SH-SY5Y (cell line): ENCODE results near the gene DLG2.

Experiments
- GATA2 ChIP-seq: IDR thresholded peaks from 2 replicates; pipeline ENCODE4 v1.6.1; 2011; ENCODE audit warnings: mild to moderate bottlenecking, low read depth, low read length
- GATA3 ChIP-seq: IDR thresholded peaks from 2 replicates; pipeline ENCODE4 v1.6.1; 2011; ENCODE audit warnings: low read depth, mild to moderate bottlenecking, low read length, moderate library complexity

Gene DLG2

GRCh38 chr11:84865257-84865656, 761.9 kb downstream of the DLG2 start:
- TF ChIP-seq GATA2, result no peak
- TF ChIP-seq GATA3, result no peak

GRCh38 chr11:84857746-84858145, 769.4 kb downstream of the DLG2 start:
- TF ChIP-seq GATA3 (no peak), GATA2 (no peak)

GRCh38 chr11:84855508-84856245, 771.5 kb downstream of the DLG2 start:
- no peak for TF ChIP-seq GATA2
- no peak for TF ChIP-seq GATA3

DNA sequence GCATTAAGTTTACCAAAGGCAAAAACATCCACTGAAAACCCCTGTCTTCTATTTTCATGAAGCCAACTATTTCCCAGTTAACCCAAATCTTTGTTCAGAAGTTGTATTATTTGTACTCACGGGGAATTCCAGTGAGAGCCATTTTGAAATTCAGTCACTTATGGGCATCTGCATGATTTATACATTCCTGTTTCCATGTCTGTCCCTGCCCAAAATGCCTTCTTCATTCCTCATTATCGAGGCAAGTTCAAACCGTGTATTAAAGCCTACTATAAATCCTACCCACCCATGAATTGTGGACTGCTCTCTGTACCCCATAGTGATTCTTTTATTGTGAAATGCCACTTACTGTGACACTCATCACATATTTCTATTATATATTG, 772.7 kb downstream of the DLG2 start:
- TF ChIP-seq GATA2, result no peak
- TF ChIP-seq GATA3, result no peak

- TF ChIP-seq GATA3 (no peak), GATA2 (no peak)
Observed at GRCh38 chr11:84853841-84854497, 773.2 kb downstream of the DLG2 start.

- TF ChIP-seq GATA2 (no peak), GATA3 (no peak)
Observed at GRCh38 chr11:84847842-84848241, 779.3 kb downstream of the DLG2 start.

DNA sequence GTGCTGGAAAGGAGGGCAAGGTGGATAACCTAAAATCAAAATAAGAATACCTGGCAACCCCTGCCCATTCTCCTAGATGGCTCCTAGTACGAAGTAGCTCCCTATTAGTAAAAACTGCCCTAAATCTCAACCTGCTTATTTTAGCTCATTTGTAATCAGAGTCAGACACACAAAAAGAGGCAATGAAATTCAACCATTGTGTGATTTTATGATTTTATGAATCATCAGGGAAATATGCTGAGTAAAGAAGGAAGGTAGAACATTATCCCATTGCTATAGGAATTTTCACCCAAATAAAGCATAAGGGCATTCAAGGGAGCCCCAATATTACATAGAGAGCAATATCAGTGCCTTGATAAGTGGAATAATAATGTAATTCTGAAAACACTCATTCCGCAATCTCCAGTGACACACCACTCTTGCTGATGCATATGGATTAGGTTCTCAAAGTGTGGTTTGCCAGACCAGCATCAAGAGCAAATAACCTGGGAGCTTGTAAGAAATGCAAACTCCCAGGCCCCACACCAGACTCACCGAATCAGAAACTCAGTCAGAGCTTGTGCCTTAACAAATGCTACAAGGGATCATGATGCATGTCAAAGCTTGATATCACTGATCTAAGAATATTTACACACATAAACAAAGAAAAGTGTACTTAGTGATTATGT, 789.6 kb downstream of the DLG2 start:
- no peak for TF ChIP-seq GATA2

DNA sequence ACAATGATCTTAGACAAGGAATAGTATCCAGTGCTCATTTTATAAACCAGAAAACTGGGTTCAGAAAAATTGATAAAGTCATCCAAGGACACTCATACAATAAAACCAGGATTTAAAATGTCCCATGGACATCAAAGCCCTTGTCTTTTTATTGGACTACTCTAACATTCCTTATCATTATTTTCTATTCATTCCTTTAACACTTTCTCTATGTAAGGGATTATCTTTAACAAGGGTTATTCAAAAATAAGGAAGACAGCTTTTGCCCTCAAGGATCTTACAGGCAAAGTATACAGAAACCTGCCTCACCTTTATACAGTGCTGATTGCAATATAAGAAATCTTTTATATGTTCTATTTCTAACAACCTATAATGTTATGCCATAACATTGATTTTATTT, 790.8 kb downstream of the DLG2 start:
- no peak for TF ChIP-seq GATA2
- no peak for TF ChIP-seq GATA3

- TF ChIP-seq GATA2 (no peak), GATA3 (no peak)
Observed at GRCh38 chr11:84833488-84834088, 793.6 kb downstream of the DLG2 start.

DNA sequence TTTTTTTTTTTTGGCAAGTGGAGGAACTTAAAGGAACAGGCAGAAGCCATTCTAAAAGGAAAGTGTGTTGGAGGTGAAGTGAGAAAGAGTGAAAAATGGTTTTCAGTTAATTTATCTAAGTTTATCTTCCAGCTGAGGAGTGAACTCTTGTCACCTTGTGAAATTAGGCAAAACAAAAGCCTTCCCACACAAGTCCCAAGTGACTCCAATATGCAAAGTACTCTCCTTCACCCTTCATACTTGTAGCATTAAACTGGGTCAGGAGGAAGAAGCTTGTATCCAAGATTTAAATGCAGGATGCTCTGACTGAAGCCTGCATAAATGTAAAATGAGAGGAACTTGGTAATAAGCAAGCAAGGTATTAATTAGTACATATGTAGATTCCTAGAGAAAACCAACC, 796.8 kb downstream of the DLG2 start:
- no peak for TF ChIP-seq GATA2
- TF ChIP-seq GATA3, result no peak

GRCh38 chr11:84829162-84829561, 798.0 kb downstream of the DLG2 start:
- no peak for TF ChIP-seq GATA2
- no peak for TF ChIP-seq GATA3

DNA sequence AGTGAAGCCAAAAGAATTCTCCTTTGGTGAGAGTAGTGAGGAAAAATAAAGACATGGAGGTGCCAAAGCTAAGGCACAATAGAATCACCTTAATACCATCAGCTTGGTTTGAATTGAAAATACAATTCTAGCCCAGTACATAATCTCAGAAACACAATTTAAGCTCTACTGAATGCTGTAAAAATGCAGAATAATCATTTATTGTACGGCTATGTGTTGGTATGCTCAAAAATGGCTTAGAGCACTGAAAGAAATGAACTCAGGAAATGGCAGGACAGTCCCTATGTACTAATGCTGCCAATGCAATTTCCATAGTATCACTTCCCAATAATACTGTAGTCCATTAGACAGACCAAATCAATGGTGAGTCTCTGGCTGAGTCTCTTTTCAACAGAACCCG, 798.5 kb downstream of the DLG2 start:
- TF ChIP-seq GATA3 (no peak), GATA2 (no peak)

GRCh38 chr11:84825106-84825660, 802.0 kb downstream of the DLG2 start:
- TF ChIP-seq GATA3 (no peak), GATA2 (no peak)

GRCh38 chr11:84824624-84825023, 802.5 kb downstream of the DLG2 start:
- TF ChIP-seq GATA3, result no peak
- no peak for TF ChIP-seq GATA2
